ENCODE data around the gene ARHGEF16.

Gene ARHGEF16

GRCh38 chr1:3453891-3454810, at the start of gene ARHGEF16:
ARHGEF16 (plus strand) TSS chr1:3454665; CDS start chr1:3463085, 8,420 bp downstream.
- in situ Hi-C loops (cut with MboI; ENCODE audit: low sequenced_read_pairs): no loop called here

- in situ Hi-C loops (cut with MboI; ENCODE audit: low sequenced_read_pairs): loop anchor here (25.0 kb wide), 1 partner anchor 992 kb away; the partner anchor contains the start of gene PEX10
Observed at GRCh38 chr1:3404801-3405200, 49.7 kb upstream of the ARHGEF16 start.

- in situ Hi-C loops (cut with MboI; ENCODE audit: low sequenced_read_pairs): loop anchor here (25.0 kb wide), 1 partner anchor 993 kb away; the partner anchor contains the start of gene PEX10
Observed at GRCh38 chr1:3405491-3405890, 49.0 kb upstream of the ARHGEF16 start.

GRCh38 chr1:3405974-3406867, 48.2 kb upstream of the ARHGEF16 start:
- in situ Hi-C loops (cut with MboI; ENCODE audit: low sequenced_read_pairs): loop anchor here (25.0 kb wide), 1 partner anchor 994 kb away; the partner anchor contains the start of gene PEX10

- in situ Hi-C loops (cut with MboI; ENCODE audit: low sequenced_read_pairs): loop anchor here (25.0 kb wide), 1 partner anchor 995 kb away; the partner anchor contains the start of gene PEX10
Observed at GRCh38 chr1:3407021-3407420, 47.4 kb upstream of the ARHGEF16 start.

- in situ Hi-C loops (cut with MboI; ENCODE audit: low sequenced_read_pairs): loop anchor here (25.0 kb wide), 1 partner anchor 997 kb away; the partner anchor contains the start of gene PEX10
Observed at GRCh38 chr1:3408751-3409266, 45.7 kb upstream of the ARHGEF16 start.

- in situ Hi-C loops (cut with MboI; ENCODE audit: low sequenced_read_pairs): loop anchor here (25.0 kb wide), 1 partner anchor 997 kb away; the partner anchor contains the start of gene PEX10
Observed at GRCh38 chr1:3409366-3410141, 44.9 kb upstream of the ARHGEF16 start.

- in situ Hi-C loops (cut with MboI; ENCODE audit: low sequenced_read_pairs): loop anchor here (25.0 kb wide), 1 partner anchor 998 kb away; the partner anchor contains the start of gene PEX10
Observed at GRCh38 chr1:3410142-3410925, 44.1 kb upstream of the ARHGEF16 start.

GRCh38 chr1:3411806-3412205, 42.7 kb upstream of the ARHGEF16 start:
- in situ Hi-C loops (cut with MboI; ENCODE audit: low sequenced_read_pairs): loop anchor here (25.0 kb wide), 1 partner anchor 1000 kb away; the partner anchor contains the start of gene PEX10

- in situ Hi-C loops (cut with MboI; ENCODE audit: low sequenced_read_pairs): loop anchor here (25.0 kb wide), 1 partner anchor 1000 kb away; the partner anchor contains the start of gene PEX10
Observed at GRCh38 chr1:3412376-3412775, 42.1 kb upstream of the ARHGEF16 start.

GRCh38 chr1:3413975-3414710, 40.3 kb upstream of the ARHGEF16 start:
- in situ Hi-C loops (cut with MboI; ENCODE audit: low sequenced_read_pairs): loop anchor here (25.0 kb wide), 1 partner anchor 1002 kb away; the partner anchor contains the start of gene PEX10

GRCh38 chr1:3415260-3416090, 39.0 kb upstream of the ARHGEF16 start:
- in situ Hi-C loops (cut with MboI; ENCODE audit: low sequenced_read_pairs): loop anchor here (25.0 kb wide), 1 partner anchor 1003 kb away; the partner anchor contains the start of gene PEX10

- in situ Hi-C loops (cut with MboI; ENCODE audit: low sequenced_read_pairs): loop anchor here (25.0 kb wide), 1 partner anchor 1005 kb away; the partner anchor contains the start of gene PEX10
Observed at GRCh38 chr1:3417082-3417739, 37.3 kb upstream of the ARHGEF16 start.

GRCh38 chr1:3417934-3418333, 36.5 kb upstream of the ARHGEF16 start:
- in situ Hi-C loops (cut with MboI; ENCODE audit: low sequenced_read_pairs): loop anchor here (25.0 kb wide), 1 partner anchor 1006 kb away; the partner anchor contains the start of gene PEX10

- in situ Hi-C loops (cut with MboI; ENCODE audit: low sequenced_read_pairs): loop anchor here (25.0 kb wide), 1 partner anchor 1006 kb away; the partner anchor contains the start of gene PEX10
Observed at GRCh38 chr1:3418600-3418999, 35.9 kb upstream of the ARHGEF16 start.

Data from HL-60/S4 treated with retinoic acid at 250 ng/mL for 4 days and 3 days (cell line).